HPDE6-E6E7 (cell line): Measurements from ENCODE around the gene CD46.
A peak's percentile ranks its signal among the peaks of the same experiment; 100 is the strongest.
"Not testable (repeated sequence)": the region's sequence is repeated elsewhere in the genome, so short reads cannot be mapped to it uniquely, and the experiment has no call there.

Experiments used
- DNase-seq: peaks from one replicate; pipeline ENCODE4 v3.0.0; 2011; ENCODE audit warnings: missing footprints; ENCODE audit errors: extremely low spot score

The CD46 gene

DNA sequence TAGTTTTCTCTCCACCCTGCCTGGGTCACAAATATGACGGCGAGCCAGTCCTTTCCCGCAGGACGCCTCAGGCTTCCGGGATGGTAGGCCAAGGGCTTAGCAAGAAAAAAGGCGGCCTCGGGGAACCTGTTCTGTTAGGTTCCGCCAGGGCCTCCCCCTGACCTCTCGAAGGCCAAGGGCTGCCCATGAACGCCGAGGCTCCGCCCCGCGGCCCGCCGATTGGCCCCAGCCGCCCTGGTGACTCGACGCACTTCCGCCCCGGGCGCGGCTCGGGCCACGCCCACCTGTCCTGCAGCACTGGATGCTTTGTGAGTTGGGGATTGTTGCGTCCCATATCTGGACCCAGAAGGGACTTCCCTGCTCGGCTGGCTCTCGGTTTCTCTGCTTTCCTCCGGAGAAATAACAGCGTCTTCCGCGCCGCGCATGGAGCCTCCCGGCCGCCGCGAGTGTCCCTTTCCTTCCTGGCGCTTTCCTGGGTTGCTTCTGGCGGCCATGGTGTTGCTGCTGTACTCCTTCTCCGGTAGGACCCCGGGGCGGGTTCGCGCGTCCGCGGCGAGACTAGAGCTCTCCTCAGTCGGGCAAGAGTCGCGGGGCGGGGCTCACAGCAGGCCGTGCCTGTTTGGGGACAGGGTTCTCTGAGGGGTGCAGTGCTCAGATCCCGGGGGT is at the start of gene CD46:
TSS of gene CD46 (plus strand) at position 265 of the 666 bp plus-strand sequence. CDS start at position 424, 159 bp downstream.
- peak; percentile 84 for DNase-seq

DNA sequence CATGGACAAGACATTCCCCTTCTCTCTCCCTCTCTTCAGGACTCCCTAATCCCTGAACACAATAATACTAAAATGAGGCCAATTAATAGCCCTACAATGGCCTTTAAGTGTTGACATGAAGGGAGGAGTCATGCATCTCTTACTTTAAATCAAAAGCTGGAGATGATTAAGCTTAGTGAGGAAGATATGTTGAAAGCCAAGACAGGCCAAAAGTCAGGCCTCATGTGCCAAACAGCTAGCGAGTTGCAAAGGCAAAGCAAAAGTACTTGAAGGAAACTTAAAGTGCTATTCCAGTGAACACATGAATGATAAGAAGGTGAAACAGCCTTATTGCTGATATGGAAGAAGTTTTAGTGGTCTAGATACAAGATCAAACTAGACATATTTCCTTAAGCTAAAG is 49.5 kb upstream of the CD46 start:
- DNase-seq, result no peak

DNA sequence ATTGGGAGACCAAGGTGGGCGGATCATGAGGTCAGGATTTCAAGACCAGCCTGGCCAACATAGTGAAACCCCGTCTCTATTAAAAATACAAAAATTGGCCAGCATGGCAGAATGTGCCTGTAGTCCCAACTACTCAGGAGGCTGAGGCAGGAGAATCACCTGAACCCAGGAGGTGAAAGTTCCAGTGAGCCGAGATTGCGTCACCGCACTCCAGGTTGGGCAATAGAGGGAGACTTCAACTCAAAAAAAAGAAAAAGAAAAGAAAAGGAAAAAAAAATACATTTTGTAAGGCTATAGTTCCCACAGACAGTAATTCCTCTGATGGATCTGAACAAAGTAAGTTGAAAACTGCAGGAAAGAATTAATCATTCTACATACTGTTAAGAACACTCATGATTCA is 48.1 kb upstream of the CD46 start:
- DNase-seq, result no peak

DNA sequence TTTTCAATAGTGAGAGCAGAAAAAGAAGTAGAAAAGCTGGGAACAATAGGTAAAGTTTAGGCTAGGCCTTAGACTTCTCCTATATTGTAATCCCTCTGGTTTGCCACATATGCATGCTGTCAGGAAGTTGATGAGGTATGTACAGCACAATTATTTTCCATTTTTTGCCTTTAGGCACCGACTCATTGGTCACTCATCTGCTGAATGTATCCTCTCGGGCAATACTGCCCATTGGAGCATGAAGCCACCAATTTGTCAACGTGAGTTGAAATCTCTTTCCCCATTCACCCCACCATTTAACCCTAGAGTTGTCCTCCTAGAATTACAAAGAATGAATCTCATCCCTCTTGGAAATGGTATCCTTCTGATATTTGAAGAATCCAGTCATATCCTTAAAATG is 43.9 kb upstream of the CD46 start:
- DNase-seq, result not testable (repeated sequence)

DNA sequence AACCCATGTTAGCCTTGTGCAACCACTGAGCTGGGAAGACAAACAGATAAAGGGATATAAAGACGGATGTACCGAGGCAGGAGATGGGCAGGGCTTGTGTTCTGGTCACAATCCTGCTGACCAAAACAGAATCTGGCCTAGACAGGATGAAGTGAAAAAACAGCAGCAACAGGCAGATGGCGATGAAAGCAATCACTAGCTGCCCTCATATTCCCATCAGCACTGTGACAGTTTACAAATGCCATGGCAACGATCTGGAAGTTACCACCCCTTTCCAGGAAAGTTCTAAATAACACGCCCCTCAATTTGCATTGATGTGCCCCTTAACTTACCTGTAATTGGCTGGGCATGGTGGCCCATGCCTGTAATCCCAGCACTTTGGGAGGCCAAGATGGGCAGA is 40.6 kb upstream of the CD46 start:
- no peak for DNase-seq

DNA sequence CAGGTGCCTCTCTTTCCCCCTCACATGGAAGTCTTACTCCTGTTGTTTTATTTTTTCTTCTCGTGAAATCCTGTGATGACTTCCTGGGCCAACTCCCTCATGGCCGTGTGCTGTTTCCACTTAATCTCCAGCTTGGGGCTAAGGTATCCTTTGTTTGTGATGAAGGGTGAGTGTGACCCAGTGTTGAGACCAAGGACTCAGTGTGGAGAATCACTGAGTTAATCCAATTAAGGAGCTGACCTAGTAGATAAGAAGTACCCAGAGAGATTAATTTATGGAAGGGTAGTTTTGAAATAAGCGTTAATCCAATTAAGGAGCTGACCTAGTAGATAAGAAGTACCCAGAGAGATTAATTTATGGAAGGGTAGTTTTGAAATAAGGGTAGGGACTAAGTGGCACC is 39.2 kb upstream of the CD46 start:
- not testable (repeated sequence) for DNase-seq

DNA sequence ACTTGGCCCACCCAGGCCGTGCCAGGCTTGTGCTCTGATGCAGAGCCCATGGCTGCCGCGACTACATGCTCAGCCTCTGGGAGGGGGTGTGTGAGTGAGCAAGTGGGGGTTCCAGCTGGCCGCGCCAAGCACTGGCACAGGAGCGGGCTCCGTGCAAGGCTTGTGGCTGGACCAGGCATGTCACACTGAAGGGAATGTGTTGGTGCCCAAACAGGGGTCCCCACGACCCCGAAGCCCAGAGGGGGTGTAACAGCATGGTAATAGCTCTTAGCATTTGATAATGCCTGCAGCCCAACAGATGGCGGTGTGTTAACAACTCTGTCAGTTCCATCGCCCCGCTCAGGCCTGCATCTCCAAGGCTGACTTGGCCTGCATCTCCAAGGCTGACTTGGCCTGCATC is 38.3 kb upstream of the CD46 start:
- no peak for DNase-seq

DNA sequence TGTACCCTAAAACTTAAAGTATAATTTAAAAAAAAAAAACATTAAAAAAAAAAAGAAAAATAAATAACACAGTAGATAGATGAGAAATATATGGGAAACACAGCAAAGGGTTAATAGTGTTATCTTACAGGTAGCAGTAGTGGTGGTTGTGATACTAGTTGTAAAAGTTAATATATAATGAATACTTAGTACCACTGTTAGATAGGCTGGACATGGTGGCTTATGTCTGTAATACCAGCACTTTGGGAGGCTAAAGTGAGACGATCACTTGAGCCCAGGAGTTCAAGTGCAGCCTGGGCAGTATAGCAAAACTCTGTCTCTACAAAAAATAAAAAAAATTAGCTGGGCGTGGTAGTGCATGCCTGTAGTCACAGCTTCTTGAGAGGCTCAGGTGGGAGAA is 32.6 kb upstream of the CD46 start:
- DNase-seq, result no peak

DNA sequence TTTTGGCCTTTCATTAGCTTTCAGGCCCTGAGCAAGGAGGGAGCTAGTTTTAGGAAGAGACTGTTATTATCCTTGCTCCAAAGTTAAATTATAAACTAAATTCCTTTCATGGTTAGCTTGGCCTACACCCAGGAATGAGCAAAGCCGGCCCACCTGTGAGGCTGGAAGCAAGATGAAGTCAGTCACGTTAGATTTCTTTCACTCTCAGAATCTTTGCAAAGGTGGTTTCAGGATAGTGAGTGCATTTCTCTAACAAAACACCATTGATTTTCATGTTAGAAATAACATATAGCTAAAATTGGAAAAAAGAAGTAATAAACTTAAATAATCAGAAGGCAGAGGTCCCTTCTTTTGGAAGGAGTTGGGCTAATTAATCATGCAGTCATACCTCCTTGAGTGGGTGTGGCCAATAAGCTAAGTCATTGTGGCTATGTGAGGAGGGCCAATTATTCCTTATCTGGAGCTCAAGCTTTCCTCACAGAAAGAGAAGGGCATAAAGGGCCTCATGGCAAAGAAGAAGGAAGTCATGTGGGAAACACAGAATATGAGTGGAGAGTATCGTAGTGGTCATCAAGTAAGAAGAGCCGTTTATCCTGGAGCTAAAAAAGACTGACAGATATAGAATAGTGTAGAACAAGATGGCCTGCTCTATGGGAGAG is 23.5 kb upstream of the CD46 start:
- not testable (repeated sequence) for DNase-seq

DNA sequence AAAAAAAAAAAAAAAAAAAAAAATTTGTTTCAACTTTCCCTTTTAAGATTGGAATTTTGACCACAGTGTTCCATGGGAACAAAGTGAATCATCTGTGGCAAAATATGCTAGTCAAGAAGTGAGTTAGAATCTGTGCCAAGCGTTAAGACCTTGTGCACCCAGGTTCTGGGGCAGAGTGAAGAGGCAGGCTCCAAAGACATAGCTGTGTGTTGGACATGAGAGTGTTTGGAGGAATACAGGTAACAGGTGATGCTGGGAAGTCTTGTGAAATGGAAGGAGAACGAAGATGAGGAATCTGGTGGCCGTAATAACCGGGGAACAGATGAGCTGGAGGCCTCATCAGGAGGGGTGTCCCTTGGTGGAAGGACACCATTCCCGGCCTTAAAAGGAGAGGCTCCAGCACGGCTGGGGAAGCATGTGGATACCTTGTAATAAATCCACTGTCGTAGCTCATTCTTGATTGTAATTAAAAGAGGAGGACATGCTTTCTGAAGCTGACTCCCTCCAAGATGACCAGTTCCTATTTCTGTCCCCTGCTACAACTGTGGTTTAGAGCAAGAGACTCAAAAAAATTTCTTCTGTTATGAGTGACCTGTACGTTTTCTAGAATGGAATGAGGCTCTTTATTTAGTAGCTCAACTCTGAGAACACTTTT is 14.2 kb upstream of the CD46 start:
- DNase-seq, result not testable (repeated sequence)

DNA sequence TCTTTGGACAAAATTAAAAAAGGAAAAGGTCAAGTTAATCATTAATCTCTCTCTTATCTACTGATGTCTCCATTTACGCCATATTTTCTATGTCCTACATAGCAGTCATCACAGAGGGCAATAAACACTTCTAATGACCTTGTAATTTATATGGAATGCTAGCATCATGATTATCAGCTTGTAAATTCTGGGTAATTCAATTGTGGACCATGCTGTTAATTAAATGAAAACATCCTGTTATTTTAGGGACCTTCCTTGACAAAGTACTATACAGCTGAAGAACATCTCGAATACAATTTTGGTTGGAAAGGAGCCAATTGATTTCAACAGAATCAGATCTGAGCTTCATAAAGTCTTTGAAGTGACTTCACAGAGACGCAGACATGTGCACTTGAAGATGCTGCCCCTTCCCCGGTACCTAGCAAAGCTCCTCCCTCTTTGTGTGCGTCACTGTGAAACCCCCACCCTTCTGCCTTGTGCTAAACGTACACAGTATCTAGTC is 13.6 kb upstream of the CD46 start:
- not testable (repeated sequence) for DNase-seq

DNA sequence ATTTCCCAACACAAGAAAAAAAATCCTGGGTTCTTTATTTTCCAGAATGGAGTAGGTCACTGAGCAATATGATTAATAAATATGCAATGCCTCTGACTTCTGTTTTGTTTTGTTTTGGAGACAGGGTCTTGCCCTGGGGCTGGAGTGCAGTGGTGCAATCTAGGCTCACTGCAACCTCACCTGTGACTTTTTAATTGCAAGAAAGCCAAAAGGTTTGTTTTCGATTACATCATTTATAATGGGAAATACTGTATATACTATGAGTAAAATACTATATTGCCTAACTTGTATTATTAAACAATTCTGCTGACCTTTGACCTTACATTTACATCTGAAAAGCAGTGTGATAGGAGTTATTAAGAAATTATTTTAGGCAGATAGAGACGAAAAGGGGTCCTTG is 11.6 kb upstream of the CD46 start:
- no peak for DNase-seq

DNA sequence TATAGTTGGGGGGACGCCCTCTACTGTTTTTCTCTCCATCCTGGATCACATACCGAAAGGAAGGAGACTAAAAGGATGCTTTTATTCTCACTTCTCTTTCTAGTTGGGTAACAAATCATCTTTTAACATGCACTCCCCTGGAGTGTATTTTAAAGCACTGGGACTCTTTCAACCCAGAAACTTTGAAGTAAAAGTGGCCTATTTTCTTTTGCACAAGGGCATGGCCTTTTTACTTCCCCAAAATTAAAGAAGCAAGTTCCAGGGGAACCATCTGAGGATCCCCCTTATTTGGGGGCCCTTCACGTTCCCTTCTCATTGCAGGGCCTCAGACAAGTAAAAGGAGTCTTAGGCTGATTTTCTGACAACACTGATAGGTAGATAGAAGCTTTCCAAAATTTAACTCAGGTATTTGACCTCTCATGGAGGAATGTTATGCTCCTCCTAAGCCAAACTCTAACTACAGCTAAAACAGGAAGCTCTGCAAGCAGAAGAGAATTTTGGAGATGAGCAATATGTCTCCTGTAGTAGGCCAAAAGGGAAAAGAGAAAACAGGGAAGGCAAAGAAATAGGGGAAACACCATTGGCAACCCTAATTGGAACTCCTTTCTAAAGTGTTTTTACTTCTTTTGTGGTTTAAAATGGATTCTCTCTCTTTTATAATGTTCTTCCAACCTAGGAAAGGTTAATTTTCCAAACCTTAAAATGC is 8.9 kb upstream of the CD46 start:
- DNase-seq, result no peak

DNA sequence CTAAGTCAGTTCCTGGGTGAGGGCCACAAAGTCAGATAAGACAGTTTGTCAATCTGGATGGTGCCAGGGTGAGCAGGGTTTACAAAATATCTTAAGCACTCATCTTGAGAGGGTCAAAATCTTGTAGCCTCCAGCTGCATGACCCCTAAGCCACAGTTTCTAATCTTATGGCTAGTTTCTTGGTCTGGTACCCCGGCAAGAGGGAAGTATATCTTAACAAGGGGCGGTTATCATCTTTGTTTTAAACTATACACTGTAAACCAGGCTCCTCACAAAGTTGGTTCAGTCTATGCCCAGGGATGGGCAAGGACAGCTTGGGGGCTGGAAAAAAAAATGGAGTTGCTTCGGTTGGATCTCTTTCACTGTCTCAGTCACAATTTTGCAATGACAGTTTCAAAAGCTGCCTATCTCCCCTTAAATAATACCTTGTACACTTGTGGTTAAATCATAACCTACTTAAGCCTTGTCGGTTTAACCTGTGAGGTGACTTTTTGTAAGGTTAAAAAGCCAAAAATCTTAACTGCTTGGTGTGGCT is 7.8 kb upstream of the CD46 start:
- DNase-seq, result no peak

DNA sequence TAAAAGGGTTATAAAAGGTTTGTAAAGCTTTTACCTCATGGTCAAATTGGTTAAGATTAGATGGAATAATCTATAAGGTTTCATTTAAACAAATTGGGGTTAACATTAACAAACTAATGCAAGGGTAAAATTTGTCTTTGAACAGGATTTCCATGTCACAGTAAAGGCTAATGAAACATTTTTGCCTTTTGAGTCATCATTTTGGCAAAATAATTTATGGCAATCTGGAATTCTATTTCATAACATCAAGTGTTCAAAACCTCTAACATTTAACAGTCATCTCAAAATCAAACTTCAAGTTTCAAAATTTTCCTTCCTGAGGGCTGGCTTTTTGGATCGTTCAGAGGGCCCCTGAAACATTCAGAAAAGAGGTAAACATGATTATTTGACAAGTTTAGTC is 6.6 kb upstream of the CD46 start:
- no peak for DNase-seq

DNA sequence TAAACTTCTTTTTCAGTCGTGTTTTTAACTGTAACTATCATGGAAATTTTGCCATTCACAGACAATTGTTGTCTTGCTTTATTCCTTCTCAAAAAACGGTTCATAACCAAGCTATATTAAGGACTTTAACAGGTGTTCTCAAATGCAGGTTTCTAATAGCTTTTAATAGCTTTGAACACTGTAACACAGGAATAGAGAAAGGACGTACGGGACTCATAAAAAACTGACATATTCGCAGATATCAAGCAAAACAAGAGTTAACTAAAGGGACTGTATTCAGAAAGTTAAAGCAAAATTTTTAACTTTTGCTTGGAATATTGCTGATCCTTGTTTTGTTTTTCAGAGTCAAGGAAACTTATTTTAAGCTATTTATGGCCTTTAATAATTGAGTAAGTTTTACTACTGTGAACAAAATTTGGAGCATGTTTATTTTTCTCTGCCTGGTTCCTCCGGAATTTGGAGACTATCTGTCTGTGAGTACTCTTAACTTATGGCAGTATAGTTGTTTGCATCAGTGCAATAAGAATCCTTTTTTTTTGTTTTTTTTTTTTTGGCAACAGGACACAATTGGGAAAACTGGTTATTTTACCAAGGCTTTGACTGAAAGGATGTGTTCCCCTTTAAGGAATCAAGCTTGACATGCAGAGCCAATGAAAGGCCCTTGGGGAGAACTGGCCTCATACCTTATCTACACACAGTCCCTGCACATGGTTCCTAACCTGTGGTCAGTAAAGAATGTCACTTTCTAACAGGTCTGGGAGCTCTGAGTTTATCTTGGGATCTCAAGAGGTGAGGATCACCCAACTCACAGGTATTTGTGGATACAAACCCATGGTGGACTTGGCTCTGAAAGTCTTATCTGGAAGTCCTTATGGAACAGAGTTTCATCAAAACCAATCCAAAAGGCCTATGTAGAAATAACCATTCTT is 5.8 kb upstream of the CD46 start:
- no peak for DNase-seq

DNA sequence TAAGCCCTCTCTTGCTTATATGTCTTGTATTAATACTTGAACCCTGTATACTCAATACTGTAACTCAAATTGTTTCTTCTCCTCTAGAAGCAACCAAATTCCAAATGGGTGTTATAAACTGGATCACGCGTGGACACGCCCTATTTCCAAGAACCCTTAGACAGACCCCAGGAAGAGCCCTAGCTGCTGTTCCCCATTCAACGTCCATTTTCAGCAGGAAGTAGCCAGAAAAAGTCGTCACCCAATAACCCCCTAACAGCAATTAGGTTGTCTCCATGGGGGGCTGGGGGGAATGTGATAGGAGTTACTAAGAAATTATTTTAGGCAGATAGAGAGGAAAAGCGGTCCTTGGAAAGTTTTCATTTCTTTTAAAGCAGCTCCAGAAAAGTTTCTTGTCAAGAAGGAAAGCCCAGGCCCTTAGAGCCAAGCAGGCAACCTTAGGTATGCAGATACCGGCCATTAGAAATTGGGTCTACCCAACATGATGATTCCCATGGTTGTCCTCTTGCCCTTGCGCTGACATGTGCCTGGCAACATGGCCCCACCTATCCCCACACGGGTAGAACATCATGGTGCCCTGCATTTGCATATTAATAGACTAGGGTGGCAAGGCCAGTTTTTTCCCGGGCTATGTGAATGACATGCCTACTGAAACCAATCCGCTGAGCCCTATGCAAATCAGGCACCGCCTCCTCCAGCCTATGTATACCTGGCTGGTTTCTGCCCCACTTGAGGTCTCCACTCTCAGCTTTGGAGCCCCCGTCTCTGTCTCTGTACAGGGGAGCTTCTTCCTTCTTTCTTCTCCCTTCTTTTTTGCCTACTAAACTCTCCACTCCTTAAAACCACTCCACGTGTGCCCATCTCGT is 4.0 kb upstream of the CD46 start:
- DNase-seq, result no peak

DNA sequence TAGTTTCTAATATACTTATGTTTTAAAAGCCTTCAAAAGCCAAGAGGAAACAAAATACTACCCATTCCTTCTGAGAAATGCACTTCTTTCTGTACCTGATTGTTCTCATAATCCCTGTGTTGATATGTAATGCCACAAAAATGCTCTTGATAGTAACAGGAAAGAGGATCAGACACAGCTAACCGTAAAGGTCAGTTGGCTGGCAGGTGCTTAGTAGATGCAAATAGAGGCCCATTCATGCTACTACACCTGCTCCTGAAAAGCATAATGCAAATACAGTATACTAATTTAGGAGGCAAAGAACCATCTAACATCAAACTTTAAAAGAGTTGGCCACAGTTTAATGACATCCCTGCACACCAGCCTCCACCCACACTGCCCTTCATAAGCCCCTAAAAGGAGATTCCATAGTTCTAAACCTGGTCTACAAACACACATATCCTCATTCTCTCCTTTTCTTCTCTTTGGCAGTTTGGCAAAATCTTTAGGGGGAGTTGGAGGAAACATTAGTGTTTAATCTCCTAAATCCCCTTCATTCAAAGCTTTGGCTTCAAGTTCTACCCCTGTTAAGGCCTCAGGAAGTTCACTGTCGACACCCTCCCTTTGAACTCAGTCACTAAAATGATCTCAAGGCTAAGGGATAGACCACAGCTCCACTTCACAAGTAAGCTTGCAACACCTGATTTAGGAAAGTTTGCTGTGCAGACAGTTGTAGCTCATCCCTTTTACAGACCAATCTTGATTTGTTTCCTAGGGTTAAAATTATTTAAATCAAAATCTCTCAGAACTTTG is 2.9 kb upstream of the CD46 start:
- peak; percentile 37 for DNase-seq

DNA sequence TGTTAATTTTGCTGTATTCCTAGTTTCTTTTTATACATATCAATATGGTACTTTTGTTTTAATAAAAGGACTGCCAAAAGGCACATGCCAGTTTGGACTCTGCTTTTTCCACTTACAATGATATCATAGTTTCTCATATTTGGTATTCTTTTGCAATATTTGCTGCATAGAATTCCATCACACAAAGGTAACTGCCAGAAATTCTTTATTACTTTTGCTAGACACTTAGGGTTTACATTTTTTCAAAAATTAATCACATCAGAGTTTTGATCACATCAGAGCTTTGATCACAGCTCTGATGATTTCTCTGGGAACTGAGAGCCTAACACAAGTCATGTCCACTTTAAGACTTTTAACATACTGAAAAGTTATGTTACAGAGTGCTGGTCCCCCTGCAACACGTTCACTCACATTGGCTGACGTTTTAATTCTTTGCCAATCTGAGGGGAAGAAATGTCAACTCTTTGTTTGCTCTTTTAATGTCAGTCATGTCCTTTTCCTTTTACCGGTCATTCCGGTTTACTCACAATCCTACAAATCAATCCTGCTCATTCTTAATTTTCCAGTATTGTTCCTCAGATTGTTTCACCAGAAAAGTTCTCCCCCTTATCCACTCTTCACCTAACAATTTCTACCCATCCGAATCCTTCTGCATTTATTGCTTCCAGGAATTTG is 1.1 kb upstream of the CD46 start:
- DNase-seq, result no peak
